Endothelial cell of umbilical vein (primary cell): ENCODE measurements around the gene ANKRD62. TPM values are rescaled to one million over a fixed set of nuclear protein-coding genes. Genes with fewer than 3 reads are reported as not detected.
"Not testable (repeated sequence)": the region's sequence is repeated elsewhere in the genome, so short reads cannot be mapped to it uniquely, and the experiment has no call there.

Experiments
- BruUV-seq: library from RNA; stranded (reverse); fragments of 400-500 nt; replicated peaks from 2 replicates; lab custom pipeline; 2021; lab: Mats Ljungman, UMichigan
- CTCF ChIA-PET: fragments of 300-600, 350-600 bp; sonication (Branson Sonifier 250); formaldehyde crosslinking; loops from one replicate; lab custom pipeline; 2021; ENCODE audit warnings: antibody characterized with exemption, inconsistent platforms; lab: Charles Lee
- POLR2A ChIA-PET: fragments of 300-600, 350-600 bp; sonication (Branson Sonifier 250); formaldehyde crosslinking; loops from one replicate; lab custom pipeline; 2021; ENCODE audit warnings: antibody characterized with exemption, inconsistent platforms; lab: Charles Lee
- DNase-seq: peaks from one replicate; pipeline ENCODE4 v3.0.0-alpha.2; 2011; ENCODE audit warnings: low read depth, low spot score
- FAIRE-seq: peaks from 2 replicates; lab custom pipeline; 2011; peaks lifted over from hg19 to GRCh38; lab: Jason Lieb, UNC
- H2AFZ ChIP-seq: 2 replicates; pipeline ENCODE4 v1.6.0; 2012; ENCODE audit warnings: low read depth, low read length, control low read depth, inconsistent platforms
- H3K27ac ChIP-seq: 2 replicates; pipeline ENCODE4 v1.5.1; 2011; ENCODE audit warnings: low read depth, mild to moderate bottlenecking, control low read depth, low read length, moderate library complexity; ENCODE audit not compliant: insufficient read depth
- H3K27me3 ChIP-seq, 2 experiments: 2 replicates each; pipeline versions ENCODE4 v1.6.0 to v1.6.1; 2011; ENCODE audit warnings: low read length in 2 of 2, mixed read lengths in 1 of 2; ENCODE audit not compliant: control insufficient read depth in 2 of 2, insufficient read depth in 2 of 2
- H3K36me3 ChIP-seq, 2 experiments: 2 replicates in 1 of 2; 3 replicates in 1 of 2; pipeline ENCODE4 v1.5.1; 2011; ENCODE audit warnings: low read length in 2 of 2, mild to moderate bottlenecking in 1 of 2, moderate library complexity in 1 of 2; ENCODE audit not compliant: control insufficient read depth in 2 of 2, insufficient read depth in 2 of 2; ENCODE audit errors: extremely low read depth in 1 of 2
- H3K4me1 ChIP-seq: 3 replicates; pipeline ENCODE4 v1.5.1; 2011; ENCODE audit warnings: mild to moderate bottlenecking, low read length; ENCODE audit not compliant: control insufficient read depth, insufficient read depth; ENCODE audit errors: extremely low read depth
- H3K4me2 ChIP-seq: 2 replicates; pipeline ENCODE4 v1.6.1; 2011; ENCODE audit warnings: low read length, control low read depth, mixed read lengths; ENCODE audit not compliant: insufficient read depth
- H3K4me3 ChIP-seq, 3 experiments: fragments of 200-600 bp in 1 of 3; sonication (generic), shearing (Covaris generic) in 1 of 3; replicated peaks in 1 of 3; 2 replicates each; pipeline ENCODE4 v1.5.1; 2011 to 2016; ENCODE audit warnings: control low read depth in 3 of 3, low read length in 3 of 3, mild to moderate bottlenecking in 2 of 3, inconsistent platforms in 1 of 3, low read depth in 1 of 3, moderate library complexity in 1 of 3; ENCODE audit not compliant: insufficient read depth in 1 of 3
- H3K79me2 ChIP-seq: 2 replicates; pipeline ENCODE4 v1.6.0; 2012; ENCODE audit warnings: low read length, inconsistent platforms; ENCODE audit not compliant: control insufficient read depth, insufficient read depth
- H3K9ac ChIP-seq: replicated peaks from 2 replicates; pipeline ENCODE3; 2011; ENCODE audit warnings: low read length, control low read depth; ENCODE audit not compliant: insufficient read depth; ENCODE audit errors: extremely low read depth
- H3K9me1 ChIP-seq: replicated peaks from 3 replicates; pipeline ENCODE4 v1.6.0; 2011; ENCODE audit warnings: mild to moderate bottlenecking, low read length; ENCODE audit not compliant: control insufficient read depth, insufficient read depth; ENCODE audit errors: extremely low read depth
- H3K9me3 ChIP-seq: replicated peaks from 2 replicates; pipeline ENCODE4 v1.5.1; 2012; ENCODE audit warnings: low read length, inconsistent platforms; ENCODE audit not compliant: control insufficient read depth, insufficient read depth
- H4K20me1 ChIP-seq: replicated peaks from 2 replicates; pipeline ENCODE3; 2011; ENCODE audit warnings: mild to moderate bottlenecking, low read length; ENCODE audit not compliant: control insufficient read depth, insufficient read depth; ENCODE audit errors: extremely low read depth
- FOS ChIP-seq: IDR thresholded peaks from 2 replicates; pipeline ENCODE4 v1.6.1; 2011; ENCODE audit warnings: mild to moderate bottlenecking, low read length, moderate library complexity, borderline replicate concordance; ENCODE audit not compliant: insufficient read depth
- MYC ChIP-seq: IDR thresholded peaks from one replicate; pipeline ENCODE4 v1.6.1; 2011; ENCODE audit warnings: mild to moderate bottlenecking, low read depth, low read length
- POLR2AphosphoS5 ChIP-seq: IDR thresholded peaks from 2 replicates; pipeline ENCODE4 v1.6.1; 2012; ENCODE audit warnings: low read depth, mild to moderate bottlenecking, control low read depth, low read length, moderate library complexity; ENCODE audit not compliant: insufficient read depth
- dilution Hi-C: fragments of 300-500 bp; cut with MboI; formaldehyde crosslinking; loops from one replicate; pipeline ENCODE4 v1.15.0; 2019; ENCODE audit warnings: low sequenced_read_pairs; ENCODE audit not compliant: extremely low pct_ligation_motif_present
- intact Hi-C: fragments of 100-400 bp; cut with micrococcal nuclease; formaldehyde crosslinking; loops from one replicate; pipeline ENCODE4 v1.10.0; 2022
- polyA plus RNA-seq, 4 experiments: library from polyadenylated mRNA; depleted of rRNA in 3 of 4; stranded (reverse) in 3 of 4; unstranded in 1 of 4; fragments of >200 nt; gene quantifications; 2 replicates each; pipeline versions ENCODE4 v1.2.1 to v1.2.3, GENCODE V29; 2011 to 2012; ENCODE audit warnings: missing spikeins in 1 of 4
- total RNA-seq: library from RNA; stranded (reverse); gene quantifications from 2 replicates; pipeline ENCODE4 v1.2.3, GENCODE V29; 2021

Gene ANKRD62
- total and polyA plus RNA-seq, 2 donors (not counting 3 experiments of a cell fraction or from before 2014, with no cell fraction given), result not detected

GRCh38 chr18:12071066-12071465, 22.6 kb upstream of the ANKRD62 start:
- H3K79me2 ChIP-seq, H3K36me3 ChIP-seq, POLR2A ChIA-PET, H2AFZ ChIP-seq, H3K27ac ChIP-seq, intact Hi-C loops, H4K20me1 ChIP-seq, BruUV-seq, H3K27me3 ChIP-seq, H3K9me1 ChIP-seq, H3K9me3 ChIP-seq, H3K9ac ChIP-seq, H3K4me3 ChIP-seq, H3K4me1 ChIP-seq, dilution Hi-C loops: not testable (repeated sequence)
- FAIRE-seq (peak; percentile 72), DNase-seq (peak; percentile 56)
- CTCF ChIA-PET, result interaction anchor here (1.0 to 2.6 kb wide), 5 partner anchors 14 to 338 kb away, joined by 3 to 7 read pairs (median 5); no protein-coding TSS in a partner anchor
- H3K4me2 ChIP-seq, result peak overlapping the region; percentile 62

GRCh38 chr18:12072996-12073395, 20.6 kb upstream of the ANKRD62 start:
- H3K4me1 ChIP-seq, result peaks cover 9% of the 10 kb centered on the region
- H3K27ac ChIP-seq, result no peak overlapping the region
- H3K4me2 ChIP-seq, result no peak overlapping the region
- H2AFZ ChIP-seq, result no peak overlapping the region
- H4K20me1 ChIP-seq, result no peaks in the 10 kb centered on the region
- TF ChIP-seq FOS (no peak), POLR2AphosphoS5 (no peak), MYC (no peak)
- dilution Hi-C loops (no loop called here), intact Hi-C loops (no loop called here)
- ChIA-PET CTCF (no interaction called here), POLR2A (no interaction called here)
- FAIRE-seq, result no peak
- H3K79me2 ChIP-seq, result no peaks in the 10 kb centered on the region
- H3K9me3 ChIP-seq, result no peaks in the 10 kb centered on the region
- H3K36me3 ChIP-seq, result no peaks in the 10 kb centered on the region
- no peak for DNase-seq
- no peak overlapping the region for H3K4me3 ChIP-seq
- no TSS peak for BruUV-seq
- no peaks in the 10 kb centered on the region for H3K27me3 ChIP-seq
- no peaks in the 10 kb centered on the region for H3K9me1 ChIP-seq
- H3K9ac ChIP-seq, result no peak overlapping the region
